Uterus (tissue), 4 donors: Measurements from ENCODE around the gene GPT2. TPM values are rescaled to one million over a fixed set of nuclear protein-coding genes. Genes with fewer than 3 reads are reported as not detected.

Source experiments
- DNase-seq, 2 donors: peaks; one replicate each; pipeline ENCODE4 v3.0.0-alpha.2; 2019 to 2020
- H3K27ac ChIP-seq, 2 donors: fragments of 200-600 bp; sonication (generic); 1 replicate in 1 of 2; 2 replicates in 1 of 2; pipeline ENCODE4 v1.5.1; 2016 to 2018
- H3K27me3 ChIP-seq, 2 donors: fragments of 200-600 bp; sonication (generic); one replicate each; pipeline ENCODE4 v1.5.1; 2018 to 2019; ENCODE audit warnings: control low read depth in 1 of 2
- H3K36me3 ChIP-seq, 2 donors: fragments of 200-600 bp; sonication (generic); one replicate each; pipeline ENCODE4 v1.5.1; 2019; ENCODE audit warnings: control low read depth in 1 of 2
- H3K4me1 ChIP-seq, 2 donors: fragments of 200-600 bp; sonication (generic); one replicate each; pipeline ENCODE4 v1.5.1; 2018 to 2019; ENCODE audit warnings: control low read depth in 1 of 2
- H3K4me3 ChIP-seq, 2 donors: fragments of 200-600 bp; sonication (generic); 1 replicate in 1 of 2; 2 replicates in 1 of 2; pipeline ENCODE4 v1.5.1; 2018 to 2019; ENCODE audit warnings: mild to moderate bottlenecking in 1 of 2
- H3K9me3 ChIP-seq, 2 donors: fragments of 200-600 bp; sonication (generic); one replicate each; pipeline ENCODE4 v1.5.1; 2019; ENCODE audit warnings: control low read depth in 1 of 2
- POLR2A ChIP-seq, 2 donors: fragments of 450-650 bp; IDR thresholded peaks; one replicate each; pipeline ENCODE4 v1.6.1; 2016; ENCODE audit warnings: antibody characterized with exemption in 2 of 2, mild to moderate bottlenecking in 1 of 2, moderate library complexity in 1 of 2
- intact Hi-C: fragments of 100-400 bp; cut with DNase I; formaldehyde crosslinking; loops from one replicate; pipeline ENCODE4 v1.15.1; 2023; ENCODE audit warnings: low total_unique reads
- total RNA-seq, 4 donors: library from RNA; depleted of rRNA in 3 of 4; stranded (reverse); fragments of >200 nt in 3 of 4; gene quantifications; one replicate each; pipeline versions ENCODE4 v1.1.0 to v1.2.4, GENCODE V29; 2014 to 2023
- TF ChIP-seq, protein P1 (sequence below), 4 experiments: fragments of 200-600 bp in 2 of 4; fragments of 450-650 bp in 2 of 4; sonication (generic) in 2 of 4; IDR thresholded peaks; one replicate each; pipeline ENCODE4 v1.5.1; 2016 to 2019; ENCODE audit warnings: antibody characterized with exemption in 4 of 4, mild to moderate bottlenecking in 2 of 4, moderate library complexity in 1 of 4
- donor health status: DM: yes; HTN: yes; CAD: no.

Gene GPT2
- total RNA-seq, 4 donors from 2014 or later: 1.5 to 11.0 (median 4.4) TPM; not detected in 1

- H3K27ac ChIP-seq: peak overlapping the region; percentile 91 to 97
- intact Hi-C loops: no loop called here
- peak in 1 of 2 donors; percentile 29 for DNase-seq
- peaks cover 0 to 14% of the 10 kb centered on the region in 2 donors for H3K4me1 ChIP-seq
- no peaks in the 10 kb centered on the region for H3K36me3 ChIP-seq
- TF ChIP-seq POLR2A (IDR thresholded peaks at IDR 0.05): no peak
- TF ChIP-seq, protein P1, sequence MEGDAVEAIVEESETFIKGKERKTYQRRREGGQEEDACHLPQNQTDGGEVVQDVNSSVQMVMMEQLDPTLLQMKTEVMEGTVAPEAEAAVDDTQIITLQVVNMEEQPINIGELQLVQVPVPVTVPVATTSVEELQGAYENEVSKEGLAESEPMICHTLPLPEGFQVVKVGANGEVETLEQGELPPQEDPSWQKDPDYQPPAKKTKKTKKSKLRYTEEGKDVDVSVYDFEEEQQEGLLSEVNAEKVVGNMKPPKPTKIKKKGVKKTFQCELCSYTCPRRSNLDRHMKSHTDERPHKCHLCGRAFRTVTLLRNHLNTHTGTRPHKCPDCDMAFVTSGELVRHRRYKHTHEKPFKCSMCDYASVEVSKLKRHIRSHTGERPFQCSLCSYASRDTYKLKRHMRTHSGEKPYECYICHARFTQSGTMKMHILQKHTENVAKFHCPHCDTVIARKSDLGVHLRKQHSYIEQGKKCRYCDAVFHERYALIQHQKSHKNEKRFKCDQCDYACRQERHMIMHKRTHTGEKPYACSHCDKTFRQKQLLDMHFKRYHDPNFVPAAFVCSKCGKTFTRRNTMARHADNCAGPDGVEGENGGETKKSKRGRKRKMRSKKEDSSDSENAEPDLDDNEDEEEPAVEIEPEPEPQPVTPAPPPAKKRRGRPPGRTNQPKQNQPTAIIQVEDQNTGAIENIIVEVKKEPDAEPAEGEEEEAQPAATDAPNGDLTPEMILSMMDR (IDR thresholded peaks at IDR 0.05): no peak
- H3K4me3 ChIP-seq: peak overlapping the region; percentile 58 to 92
- H3K9me3 ChIP-seq: no peaks in the 10 kb centered on the region
- H3K27me3 ChIP-seq: no peaks in the 10 kb centered on the region
These were observed 88.5 kb downstream of the GPT2 start for GRCh38 chr16:46972429-46973206.

GRCh38 chr16:46973207-46973995 lies 89.2 kb downstream of the GPT2 start, which contains the start of gene DNAJA2:
TSS of gene DNAJA2 (minus strand) at chr16:46973674. CDS start at chr16:46973572, 102 bp downstream.
- Histone ChIP-seq H3K27ac (peak within 1 kb of the TSS; percentile 91 to 97), H3K4me1 (peaks cover 0 to 14% of the 10 kb centered on the region in 2 donors), H3K4me3 (peak within 1 kb of the TSS; percentile 58 to 92), H3K36me3 (no peaks in the 10 kb centered on the region), H3K9me3 (no peaks in the 10 kb centered on the region), H3K27me3 (no peaks in the 10 kb centered on the region)
- DNase-seq: peak; percentile 89 to 91
- intact Hi-C loops: no loop called here
- TF ChIP-seq, protein P1 (IDR thresholded peaks at IDR 0.05): peak in 1 of 4 experiments; percentile 6
- TF ChIP-seq POLR2A (IDR thresholded peaks at IDR 0.05): peak; percentile 88 to 92

DNA sequence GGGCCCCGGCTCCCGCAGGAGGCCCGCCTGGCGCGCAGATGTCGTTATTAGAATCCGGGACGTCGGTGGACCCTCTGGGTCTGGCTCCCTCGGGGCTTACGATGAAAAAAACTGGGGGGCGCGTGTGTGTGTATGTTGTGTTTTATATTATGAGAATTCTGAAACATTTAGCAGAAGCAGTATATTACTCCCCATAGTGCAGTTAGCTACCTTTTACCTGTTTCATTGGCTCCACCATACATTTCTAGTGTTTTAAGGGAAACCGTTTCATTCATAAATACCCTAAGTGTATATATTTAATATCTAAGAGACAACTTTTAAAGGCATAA lies 89.8 kb downstream of the GPT2 start:
- Histone ChIP-seq H3K27me3 (no peaks in the 10 kb centered on the region), H3K4me1 (peaks cover 0 to 12% of the 10 kb centered on the region in 2 donors), H3K27ac (peak overlapping the region; percentile 91 to 97), H3K4me3 (peak overlapping the region; percentile 58 to 92), H3K9me3 (no peaks in the 10 kb centered on the region), H3K36me3 (no peaks in the 10 kb centered on the region)
- TF ChIP-seq, protein P1 (IDR thresholded peaks at IDR 0.05): no peak
- TF ChIP-seq POLR2A (IDR thresholded peaks at IDR 0.05): no peak
- DNase-seq: no peak
- intact Hi-C loops: no loop called here

GRCh38 chr16:46974352-46974751 lies 90.2 kb downstream of the GPT2 start:
- TF ChIP-seq POLR2A (IDR thresholded peaks at IDR 0.05): no peak
- TF ChIP-seq, protein P1 (IDR thresholded peaks at IDR 0.05): no peak
- DNase-seq: no peak
- H3K9me3 ChIP-seq: no peaks in the 10 kb centered on the region
- no peaks in the 10 kb centered on the region for H3K27me3 ChIP-seq
- H3K4me1 ChIP-seq: peaks cover 0 to 8% of the 10 kb centered on the region in 2 donors
- H3K27ac ChIP-seq: peak overlapping the region; percentile 91 to 97
- intact Hi-C loops: no loop called here
- peak overlapping the region; percentile 58 to 92 for H3K4me3 ChIP-seq
- H3K36me3 ChIP-seq: no peaks in the 10 kb centered on the region

GRCh38 chr16:46975165-46975564 lies 91.0 kb downstream of the GPT2 start:
- Histone ChIP-seq H3K4me1 (no peaks in the 10 kb centered on the region), H3K27ac (no peak overlapping the region), H3K36me3 (no peaks in the 10 kb centered on the region), H3K9me3 (no peaks in the 10 kb centered on the region), H3K27me3 (no peaks in the 10 kb centered on the region), H3K4me3 (no peak overlapping the region)
- no peak for TF ChIP-seq POLR2A (IDR thresholded peaks at IDR 0.05)
- TF ChIP-seq, protein P1 (IDR thresholded peaks at IDR 0.05): no peak
- no peak for DNase-seq
- intact Hi-C loops: no loop called here
